ENCODE results near the gene RFX1.

RFX1 gene

DNA sequence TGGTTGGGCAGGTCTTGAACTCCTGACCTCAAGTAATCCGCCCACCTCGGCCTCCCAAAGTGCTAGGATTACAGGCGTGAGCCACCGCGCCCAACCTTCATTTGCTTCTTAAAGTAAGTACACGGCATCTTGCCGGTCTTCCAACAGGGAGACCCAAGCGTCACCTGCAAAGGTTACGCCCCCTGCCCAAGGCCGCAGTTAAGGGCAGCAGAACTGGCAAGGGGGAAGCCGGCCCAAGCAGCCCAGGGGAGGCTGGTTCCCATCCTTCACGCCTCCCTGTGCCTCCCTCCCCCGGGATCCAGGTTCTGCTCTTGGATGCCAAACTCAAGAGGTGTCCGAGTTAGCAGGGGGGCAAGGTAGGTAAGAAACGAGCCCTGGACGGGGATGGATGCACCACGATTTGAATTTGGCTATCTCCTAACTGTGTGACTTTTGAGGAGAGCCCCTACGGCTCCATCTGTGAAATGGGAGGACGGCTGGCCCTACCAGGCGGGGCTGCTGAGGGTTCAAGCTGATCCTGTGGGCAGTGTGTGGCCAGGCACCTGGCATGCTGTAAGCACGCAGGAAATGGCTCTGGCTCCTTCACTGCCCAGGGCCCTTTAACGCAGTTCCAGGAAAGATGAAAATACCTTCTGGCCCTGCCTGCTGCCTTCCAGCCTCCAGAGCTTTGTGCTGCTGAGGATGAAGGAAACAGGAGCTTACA is 9.0 kb downstream of the RFX1 start:
- in situ Hi-C loops (cut with MboI; ENCODE audit: low sequenced_read_pairs): no loop called here

DNA sequence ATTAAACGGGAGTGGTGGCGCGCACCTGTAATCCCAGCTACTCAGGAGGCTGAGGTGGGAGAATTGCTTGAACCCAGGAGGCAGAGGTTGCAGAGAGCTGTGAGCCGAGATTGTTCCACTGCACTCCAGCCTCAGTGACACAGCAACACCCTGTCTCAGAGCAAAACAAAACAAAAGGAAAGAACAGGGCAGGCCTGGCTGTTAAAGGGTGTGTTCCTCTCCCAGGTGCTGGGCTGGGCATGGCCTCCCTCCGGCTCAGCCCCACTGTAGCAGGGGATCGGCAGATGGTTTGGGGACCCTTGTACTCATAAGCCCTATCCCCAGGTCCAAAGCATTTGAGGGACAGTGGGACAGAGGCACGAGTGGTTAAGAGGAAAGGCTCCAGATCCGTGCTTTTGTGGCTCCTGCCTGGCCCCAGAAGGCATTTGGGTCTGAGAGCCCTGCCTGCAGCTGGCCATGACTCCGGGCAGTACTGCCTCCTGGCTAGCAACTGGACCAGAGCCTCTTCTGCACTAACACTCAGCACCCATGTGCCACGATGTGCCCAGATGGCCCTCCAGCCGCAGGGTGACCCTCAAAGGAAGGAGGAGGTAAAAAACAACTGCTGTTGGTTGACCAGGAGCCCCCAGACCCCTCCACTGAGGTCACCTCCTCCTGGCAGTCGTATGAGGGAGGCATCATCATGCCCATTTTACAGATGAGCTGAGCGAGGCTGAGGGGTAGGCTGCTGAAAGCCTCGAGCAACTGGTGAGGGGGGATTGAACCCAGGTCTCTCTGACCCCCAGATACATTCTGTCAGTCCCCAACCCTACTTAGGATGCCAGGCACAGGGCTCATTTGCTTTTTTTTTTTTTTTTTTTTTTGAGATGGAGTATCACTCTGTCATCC is 10.0 kb downstream of the RFX1 start:
- in situ Hi-C loops (cut with MboI; ENCODE audit: low sequenced_read_pairs): no loop called here

DNA sequence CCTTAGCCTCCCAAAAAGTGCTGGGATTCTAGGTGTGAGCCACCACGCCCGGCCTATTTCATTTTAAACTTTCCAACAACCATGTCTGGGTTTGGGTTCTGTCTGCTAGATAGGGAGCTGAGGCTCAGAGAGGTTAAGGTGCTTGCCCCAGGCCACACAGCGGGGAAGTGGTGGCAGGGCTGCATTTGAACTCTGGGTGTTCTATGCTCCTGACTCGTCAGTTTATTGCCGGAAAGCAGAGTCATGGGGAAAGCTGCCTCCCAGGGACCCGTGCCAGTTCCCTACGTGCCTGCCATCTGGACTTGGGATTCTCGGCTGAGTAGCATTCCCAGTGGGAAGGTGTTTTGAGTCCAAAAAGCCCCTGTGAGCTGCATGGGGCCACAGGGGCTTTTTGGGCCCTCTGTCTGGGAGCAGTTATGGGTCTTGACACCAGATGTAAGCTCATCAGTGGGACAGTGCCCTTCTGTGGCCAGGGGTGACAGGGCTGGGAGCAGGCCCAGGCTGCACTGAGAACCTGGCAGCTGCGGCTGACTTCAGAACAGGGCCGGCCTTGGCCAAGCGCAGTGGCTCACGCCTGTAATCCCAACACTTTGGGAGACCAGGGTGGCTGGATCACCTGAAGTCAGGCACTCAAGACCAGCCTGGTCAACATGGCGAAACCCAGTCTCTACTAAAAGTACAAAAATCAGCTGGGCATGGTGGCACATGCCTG is 10.9 kb downstream of the RFX1 start:
- in situ Hi-C loops (cut with MboI; ENCODE audit: low sequenced_read_pairs): no loop called here

DNA sequence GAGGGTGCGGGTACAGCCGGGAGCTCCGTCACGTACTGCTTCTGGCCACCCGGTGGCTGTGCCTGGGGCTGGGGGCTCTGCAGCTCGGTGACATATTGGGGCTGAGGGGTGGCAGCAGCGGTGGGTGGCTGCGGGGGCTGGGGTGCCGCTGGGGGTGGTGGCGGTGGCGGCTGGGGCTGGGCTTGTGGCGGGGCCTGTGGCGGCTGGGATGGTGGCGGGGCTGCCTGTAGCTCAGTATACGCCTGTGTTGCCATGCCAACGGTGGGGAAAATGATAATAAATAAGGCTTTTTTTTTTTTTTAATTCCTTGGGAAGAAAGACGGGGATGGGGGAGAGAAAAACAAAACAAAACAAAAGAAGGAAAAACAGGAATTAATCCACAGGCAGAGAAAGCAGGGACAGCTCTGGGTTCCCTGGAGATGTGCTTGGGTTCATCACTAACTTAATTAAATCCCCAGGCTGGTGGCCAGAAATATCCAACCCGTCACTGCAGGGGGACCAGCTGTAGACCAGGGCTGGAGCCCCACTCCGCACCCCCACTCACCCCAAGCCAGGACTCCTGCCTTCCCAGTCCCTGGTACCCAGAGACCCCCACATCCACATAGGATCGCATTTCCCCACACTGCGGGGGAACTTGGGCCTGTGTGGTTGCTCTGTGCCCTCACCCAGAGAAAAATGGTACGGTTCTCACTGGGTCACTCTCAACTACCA is 12.4 kb downstream of the RFX1 start:
- in situ Hi-C loops (cut with MboI; ENCODE audit: low sequenced_read_pairs): no loop called here

DNA sequence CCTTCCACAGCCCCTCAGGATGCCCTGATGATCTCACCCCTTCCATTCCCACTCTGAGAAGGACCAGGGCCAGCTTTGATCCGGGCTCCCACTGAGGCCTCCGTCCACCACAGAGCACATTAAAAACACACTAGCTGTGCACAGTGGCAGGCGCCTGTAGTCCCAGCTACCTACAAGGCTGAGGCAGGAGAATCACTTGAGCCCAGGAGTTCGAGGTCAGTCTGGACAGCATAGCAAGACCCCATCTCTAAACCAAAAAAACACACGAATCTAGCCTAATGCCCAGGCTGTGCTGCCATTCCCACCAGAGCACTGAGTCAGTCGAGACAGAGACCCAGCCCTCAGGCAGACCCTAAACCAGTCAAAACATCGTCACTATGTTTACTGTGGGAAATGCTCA is 14.1 kb downstream of the RFX1 start:
- in situ Hi-C loops (cut with MboI; ENCODE audit: low sequenced_read_pairs): no loop called here

DNA sequence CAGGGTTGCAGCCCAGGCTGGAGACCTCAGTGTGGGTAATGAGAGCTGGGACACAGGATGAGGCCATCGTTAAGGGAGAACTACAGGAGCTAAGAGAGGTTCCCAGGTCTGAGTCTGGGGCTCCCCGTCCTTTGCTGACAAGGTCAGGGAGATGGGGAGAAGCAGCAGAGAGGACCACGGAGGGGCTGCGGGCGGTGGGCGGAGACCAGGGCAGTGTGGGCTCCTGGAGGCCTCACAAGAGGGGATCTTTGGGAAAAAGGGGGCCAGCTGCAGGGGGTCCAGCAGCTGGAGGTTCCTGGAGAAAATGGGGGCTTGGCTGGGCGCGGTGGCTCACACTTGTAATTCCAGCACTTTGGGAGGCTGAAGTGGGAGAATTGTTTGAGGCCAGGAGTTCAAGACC is 16.0 kb downstream of the RFX1 start:
- in situ Hi-C loops (cut with MboI; ENCODE audit: low sequenced_read_pairs): no loop called here

DNA sequence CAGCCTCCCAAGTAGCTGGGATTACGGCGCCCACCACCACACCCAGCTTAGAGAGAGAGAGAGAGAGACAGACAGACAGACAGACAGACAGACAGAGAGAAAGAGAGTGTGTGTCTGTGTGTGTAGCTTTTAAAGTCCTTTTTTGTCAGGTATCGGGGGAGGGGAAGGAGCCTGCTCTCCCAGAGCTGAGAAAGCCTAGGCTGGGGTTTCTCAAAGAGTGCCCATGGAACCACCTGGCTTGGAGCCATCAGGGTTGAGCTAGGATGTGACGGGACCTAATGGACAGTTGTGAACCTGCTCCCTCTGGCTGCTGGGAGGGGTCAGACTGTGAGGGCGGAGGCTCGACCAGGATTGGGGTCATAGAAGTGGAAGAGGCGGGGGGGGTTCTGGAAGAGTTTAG is 16.6 kb downstream of the RFX1 start:
- in situ Hi-C loops (cut with MboI; ENCODE audit: low sequenced_read_pairs): no loop called here

DNA sequence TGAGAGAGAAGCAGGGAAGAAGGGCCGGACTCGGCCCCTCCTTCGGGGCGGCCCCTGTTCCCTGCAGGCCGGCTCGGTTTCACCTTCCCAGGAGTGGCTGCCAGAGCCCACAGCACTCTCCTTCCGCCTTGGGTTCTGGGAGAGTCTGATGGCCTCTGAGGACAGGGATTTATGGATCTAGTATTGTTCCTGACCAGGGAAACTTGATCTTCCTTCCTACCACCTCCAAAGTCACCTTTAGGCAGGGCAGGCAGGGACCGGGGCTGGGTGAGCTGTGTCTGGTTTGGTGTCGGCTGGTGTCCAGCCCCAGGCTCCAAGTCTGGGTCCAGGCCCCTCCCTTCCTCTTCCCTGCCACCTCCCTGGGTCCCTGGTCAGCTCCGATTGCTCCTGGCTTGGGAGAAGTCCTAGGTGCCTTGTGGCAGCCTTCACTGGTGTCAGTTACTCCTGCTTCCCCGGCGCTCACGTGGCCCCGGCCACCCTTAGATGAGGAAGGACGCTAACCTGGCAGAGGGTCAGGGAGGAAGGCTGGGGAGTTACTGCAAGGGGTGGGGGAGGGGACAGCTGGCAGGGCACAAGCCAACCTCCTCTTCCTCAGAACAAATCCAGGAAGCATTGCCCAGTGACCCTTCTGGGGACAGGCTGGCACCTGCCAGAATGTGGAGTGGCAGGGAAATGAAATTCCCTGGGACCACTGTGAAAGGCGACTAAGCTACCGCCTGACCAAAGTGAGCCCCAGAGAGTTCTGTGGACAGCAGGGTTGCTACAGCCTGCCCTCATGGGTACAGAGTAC is 18.8 kb downstream of the RFX1 start:
- in situ Hi-C loops (cut with MboI; ENCODE audit: low sequenced_read_pairs): no loop called here

DNA sequence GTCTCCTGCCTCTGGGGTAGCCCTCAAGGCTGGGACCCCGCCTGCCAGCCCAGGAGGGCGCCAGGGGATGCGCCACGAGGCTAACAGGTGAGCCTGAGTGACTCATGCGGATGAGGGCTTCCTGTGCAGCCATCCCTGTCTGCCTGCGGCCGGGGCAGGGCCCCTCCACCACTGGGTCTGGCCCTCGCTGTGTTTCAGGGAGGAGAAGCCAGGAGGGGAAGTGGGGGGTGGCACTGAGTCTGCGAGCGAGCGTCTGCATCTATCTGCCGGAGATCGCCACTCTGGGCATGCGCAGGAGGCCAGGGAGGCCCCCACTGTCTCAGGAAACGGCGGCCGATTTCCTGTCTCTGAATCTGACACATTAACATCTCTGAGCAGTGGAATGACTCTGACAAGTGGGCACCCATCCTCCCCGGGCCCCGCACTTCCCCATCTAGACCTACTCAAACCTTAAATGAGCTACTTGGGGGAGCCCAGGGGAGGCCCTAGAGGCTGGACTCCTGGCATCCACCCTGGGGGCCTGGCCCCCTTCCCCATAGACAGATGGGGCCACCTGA is 19.7 kb downstream of the RFX1 start:
- in situ Hi-C loops (cut with MboI; ENCODE audit: low sequenced_read_pairs): no loop called here

DNA sequence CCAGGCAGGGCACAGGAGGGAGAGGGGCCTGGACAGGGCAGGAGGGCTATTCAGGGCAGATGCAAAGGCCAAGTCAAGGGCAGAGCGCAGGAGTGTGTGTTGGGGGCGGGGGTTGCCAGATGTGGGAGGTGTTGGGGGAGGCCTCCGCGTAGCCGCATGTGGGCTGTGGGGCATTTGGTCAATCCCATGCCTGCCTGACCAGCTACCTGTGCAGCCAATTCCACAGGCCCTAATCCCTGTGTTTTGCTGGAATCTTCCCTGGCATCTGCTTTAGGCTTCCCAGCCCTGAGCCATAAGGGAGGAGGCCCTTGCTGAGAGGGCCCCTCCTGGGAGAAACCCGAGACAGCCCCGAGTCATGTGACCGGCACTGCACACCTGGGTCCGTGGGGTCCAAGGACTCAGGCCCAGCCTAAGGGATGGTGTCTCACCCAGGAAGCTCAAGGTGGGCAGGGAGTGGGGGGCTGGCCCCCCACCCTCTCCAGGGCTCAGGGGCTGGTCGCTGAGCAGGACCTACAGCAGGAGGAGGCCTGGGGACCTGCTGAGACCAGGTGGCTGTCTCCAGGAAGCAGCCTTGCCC is 20.3 kb downstream of the RFX1 start:
- in situ Hi-C loops (cut with MboI; ENCODE audit: low sequenced_read_pairs): no loop called here

DNA sequence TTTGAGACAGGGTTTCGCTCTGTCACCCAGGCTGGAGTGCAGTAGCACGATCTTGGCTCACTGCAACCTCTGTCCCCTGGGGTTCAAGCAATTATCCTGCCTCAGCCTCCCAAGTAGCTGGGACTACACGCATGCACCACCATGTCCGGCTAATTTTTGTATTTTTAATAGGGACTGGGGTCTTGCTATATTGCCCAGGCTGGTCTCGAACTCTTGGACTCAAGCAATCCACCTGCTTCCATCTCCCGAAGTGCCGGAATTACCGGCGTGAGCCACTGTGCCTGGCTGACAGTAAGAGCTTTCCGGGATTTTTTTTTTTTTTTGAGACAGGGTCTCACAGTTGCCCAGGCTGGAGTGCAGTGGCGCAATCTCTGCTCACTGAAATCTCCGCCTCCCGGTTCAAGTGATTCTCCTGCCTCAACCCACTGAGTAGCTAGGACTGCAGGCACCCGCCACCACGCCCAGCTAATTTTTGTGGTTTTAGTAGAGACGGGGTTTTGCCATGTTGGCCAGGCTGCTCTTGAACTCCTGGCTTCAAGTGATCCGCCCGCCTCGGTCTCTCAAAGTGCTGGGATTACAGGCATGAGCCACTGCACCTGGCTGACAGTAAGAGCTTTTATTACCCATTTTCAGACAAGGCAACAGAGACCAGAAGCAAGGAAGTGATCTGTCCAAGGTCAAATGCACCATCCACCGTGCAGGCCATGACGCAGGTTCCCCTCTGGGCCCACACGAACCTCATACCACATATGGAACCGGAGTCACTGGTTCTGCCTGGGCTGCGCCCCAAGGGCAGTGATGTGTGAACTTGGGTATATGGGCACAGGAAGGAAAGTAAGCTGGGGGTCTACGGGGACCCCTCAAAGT is 21.0 kb downstream of the RFX1 start:
- in situ Hi-C loops (cut with MboI; ENCODE audit: low sequenced_read_pairs): no loop called here

DNA sequence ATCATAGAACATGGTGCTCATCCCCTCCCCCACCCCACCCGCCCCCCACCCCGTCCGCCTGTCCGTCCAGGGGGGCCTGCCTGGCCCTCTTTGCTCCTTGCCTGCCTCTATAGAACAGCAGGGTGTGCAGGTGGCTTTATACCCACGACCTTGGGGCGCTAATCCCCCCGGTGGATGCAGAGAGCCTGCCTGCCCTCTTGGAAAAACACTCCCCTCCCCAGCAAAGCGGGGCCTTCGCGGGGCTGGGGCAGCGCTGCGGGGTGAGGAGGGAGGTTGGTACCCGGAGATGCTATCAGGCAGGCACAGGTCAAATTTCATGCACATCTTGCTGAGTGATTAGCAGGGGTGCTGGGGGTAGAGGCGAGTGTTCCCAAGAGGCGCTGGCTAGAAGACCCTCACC is 21.9 kb downstream of the RFX1 start:
- in situ Hi-C loops (cut with MboI; ENCODE audit: low sequenced_read_pairs): no loop called here

DNA sequence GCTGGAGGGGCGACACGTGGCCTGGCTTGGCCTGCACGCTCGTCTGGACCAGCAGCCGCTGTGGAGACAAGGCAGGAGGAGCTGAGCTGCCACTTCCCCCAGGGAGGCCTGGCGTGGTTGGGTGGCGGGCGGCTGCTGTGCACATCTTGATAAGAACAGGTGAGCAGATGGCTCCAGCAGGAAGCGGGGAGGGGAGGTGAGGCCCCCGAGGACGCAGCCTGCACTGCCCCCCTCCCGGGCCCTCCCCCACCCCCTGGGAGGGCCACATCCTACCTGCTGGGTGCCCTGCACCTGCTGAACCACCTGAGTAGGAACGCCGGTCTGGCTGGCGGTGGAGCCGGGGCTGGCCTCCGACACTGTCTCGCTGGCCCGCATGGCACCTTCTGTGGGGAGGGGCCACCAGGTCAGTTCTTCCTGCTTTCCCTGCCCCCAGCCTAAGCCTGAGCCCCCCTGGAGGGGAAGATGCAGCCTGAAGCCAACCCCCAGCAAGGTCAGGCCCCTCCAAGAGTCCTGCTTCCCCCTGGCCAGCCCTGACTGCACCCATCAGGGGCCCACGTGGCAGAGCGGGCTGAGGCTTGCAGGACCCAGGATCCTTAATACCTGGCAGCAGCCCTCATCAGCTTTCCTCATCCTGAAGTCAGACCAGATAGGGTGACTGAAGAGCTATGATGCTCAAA is 22.8 kb downstream of the RFX1 start:
- in situ Hi-C loops (cut with MboI; ENCODE audit: low sequenced_read_pairs): no loop called here

DNA sequence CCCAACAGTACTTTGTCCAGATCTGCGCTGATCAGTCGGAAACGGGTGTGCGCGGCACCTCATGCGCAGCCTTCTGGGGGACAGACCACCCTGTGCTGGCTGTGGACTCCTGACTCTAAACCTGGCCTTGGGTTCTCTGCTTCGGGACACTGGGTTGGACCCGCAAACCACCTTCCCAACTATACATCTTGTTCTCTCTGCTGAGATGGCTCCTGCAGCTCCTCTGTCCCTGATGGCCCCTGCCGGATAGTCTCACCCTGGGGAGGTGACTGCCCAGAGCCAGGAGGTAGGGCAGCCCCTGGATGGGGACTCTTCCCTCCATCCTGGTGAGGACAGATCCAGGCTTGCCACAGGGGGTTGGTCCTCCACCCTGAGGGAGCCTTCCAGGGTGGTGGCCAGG is 23.3 kb downstream of the RFX1 start:
- in situ Hi-C loops (cut with MboI; ENCODE audit: low sequenced_read_pairs): no loop called here

DNA sequence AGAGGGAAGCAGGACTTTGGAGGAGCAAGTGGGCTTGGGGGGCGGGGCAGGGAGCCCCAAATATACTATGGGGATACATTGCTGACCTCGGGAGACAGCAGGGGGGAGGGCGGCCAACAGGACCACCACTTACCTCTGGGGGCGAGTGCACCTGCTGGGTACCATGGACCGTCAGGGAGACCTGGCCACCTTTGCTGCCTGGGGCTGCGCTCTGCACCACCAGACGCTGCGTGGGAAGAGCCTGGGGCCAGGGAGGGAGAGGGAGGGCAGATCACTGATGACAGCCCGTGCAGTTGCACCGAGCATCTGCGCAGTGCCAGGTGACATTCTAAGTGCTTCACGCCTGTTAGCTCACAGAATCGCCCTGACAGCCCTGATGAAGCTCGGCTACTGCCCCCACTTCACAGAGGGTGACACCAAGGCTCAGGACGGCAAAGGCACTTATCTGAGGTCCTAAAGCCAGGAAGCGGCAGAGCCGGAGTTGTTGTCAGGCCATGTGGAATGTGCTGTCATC is 24.1 kb downstream of the RFX1 start:
- in situ Hi-C loops (cut with MboI; ENCODE audit: low sequenced_read_pairs): no loop called here

DNA sequence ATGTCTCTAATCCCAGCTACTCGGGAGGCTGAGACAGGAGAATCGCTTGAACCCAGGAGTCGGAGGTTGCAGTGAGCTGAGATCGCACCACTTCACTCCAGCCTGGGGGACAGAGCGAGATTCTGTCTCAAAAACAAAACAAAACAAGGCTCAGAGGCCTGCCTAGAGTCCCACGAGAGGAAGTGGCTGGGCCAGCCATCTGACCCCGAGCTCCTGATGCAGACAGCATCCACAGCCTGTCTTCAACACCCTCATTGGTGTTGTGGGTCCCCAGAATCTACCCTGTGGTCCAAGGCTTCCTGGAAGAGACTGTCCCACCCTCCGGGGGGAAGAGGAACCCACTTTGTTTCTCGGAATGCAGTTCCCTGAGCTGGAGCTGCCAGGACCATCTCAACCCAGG is 24.7 kb downstream of the RFX1 start:
- in situ Hi-C loops (cut with MboI; ENCODE audit: low sequenced_read_pairs): no loop called here

DNA sequence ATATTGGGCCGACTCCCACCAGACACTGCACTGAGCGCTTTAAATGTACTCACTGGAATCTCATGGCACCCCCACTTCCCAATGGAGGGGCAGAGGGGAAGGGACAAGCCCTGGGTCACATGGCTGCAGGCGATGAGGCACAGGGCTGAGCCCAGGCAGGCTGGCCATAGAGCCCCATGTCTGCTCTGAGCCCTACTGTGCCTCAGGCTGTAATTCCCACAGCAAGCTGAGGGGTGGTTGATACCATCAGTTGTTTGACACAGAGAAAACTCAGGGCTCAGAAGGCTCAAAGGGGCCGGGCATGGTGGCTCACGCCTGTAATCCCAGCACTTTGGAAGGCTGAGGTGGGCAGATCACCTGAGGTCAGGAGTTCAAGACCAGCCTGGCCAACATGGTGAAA is 25.1 kb downstream of the RFX1 start:
- in situ Hi-C loops (cut with MboI; ENCODE audit: low sequenced_read_pairs): no loop called here

DNA sequence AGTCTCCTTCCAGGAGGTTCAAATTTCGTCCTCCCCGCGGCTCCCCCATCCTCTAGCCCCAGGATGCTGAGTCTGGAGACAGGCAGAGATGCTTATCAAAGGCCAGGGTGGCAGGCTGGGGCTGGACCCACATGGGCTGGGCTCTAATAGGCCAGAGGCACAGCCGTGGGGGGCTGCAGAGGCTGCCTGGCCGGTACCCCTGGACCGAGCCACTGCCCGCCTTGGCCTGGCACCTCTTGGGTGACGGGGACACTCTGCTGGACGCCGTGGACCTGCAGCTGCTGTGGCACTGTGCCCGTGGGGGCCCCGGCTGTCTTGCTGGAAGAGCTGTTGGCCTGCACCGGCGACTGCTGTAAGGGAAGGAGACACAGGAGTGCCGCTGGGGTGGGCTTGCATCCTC is 25.8 kb downstream of the RFX1 start:
- in situ Hi-C loops (cut with MboI; ENCODE audit: low sequenced_read_pairs): no loop called here
